GM11168 (cell line): ENCODE measurements around the gene CERK.
"Not testable (repeated sequence)": the region's sequence is repeated elsewhere in the genome, so short reads cannot be mapped to it uniquely, and the experiment has no call there.

Experiments
- in situ Hi-C: fragments of 300-500 bp; cut with MboI; formaldehyde crosslinking; loops from one replicate; pipeline ENCODE4 v1.12.0; 2022; ENCODE audit warnings: low sequenced_read_pairs; ENCODE audit not compliant: unreplicated experiment

Gene CERK

DNA sequence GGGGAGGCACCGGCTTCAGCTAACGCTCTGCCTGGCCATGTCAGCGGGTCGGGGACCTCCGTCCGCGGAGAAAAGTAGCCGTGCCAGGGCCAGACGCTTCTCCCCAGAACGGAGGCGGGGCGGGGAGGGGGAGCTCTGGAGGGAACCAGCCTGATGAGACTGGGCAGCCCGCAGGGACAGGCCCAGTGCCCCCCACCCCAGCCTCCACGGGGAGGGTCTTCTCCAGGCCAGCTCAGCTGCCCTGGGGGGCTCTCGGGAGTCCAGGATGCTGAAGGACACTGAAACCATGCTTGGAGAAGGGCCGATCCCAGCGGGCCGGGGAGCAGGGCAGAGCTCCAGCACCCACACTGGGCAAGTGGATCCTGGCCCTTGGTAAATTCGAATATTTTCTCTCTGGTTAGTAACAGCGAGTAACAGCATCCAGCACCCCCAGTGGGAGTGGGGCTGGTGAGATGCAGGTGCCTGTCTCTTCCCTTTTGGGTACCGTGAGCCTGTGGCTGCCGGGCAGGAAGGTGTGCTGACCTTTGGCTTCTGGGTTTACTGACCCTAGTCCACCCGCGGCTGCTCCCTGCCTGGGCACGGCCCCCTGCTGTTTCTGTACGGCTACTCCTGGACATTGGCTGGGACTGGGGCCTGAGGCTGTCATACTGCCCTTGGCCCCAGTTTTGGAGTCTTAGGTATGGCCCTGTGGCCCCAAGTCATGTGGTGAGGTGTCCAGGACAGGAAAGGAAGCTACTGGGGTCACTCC, 82.0 kb downstream of the CERK start:
- in situ Hi-C loops: no loop called here

GRCh38 chr22:46654927-46655595, 83.0 kb downstream of the CERK start:
- in situ Hi-C loops: no loop called here

- in situ Hi-C loops: no loop called here
Measured at GRCh38 chr22:46654426-46654825, 83.6 kb downstream of the CERK start.

- in situ Hi-C loops: no loop called here
Measured at GRCh38 chr22:46653596-46653995, 84.5 kb downstream of the CERK start.

DNA sequence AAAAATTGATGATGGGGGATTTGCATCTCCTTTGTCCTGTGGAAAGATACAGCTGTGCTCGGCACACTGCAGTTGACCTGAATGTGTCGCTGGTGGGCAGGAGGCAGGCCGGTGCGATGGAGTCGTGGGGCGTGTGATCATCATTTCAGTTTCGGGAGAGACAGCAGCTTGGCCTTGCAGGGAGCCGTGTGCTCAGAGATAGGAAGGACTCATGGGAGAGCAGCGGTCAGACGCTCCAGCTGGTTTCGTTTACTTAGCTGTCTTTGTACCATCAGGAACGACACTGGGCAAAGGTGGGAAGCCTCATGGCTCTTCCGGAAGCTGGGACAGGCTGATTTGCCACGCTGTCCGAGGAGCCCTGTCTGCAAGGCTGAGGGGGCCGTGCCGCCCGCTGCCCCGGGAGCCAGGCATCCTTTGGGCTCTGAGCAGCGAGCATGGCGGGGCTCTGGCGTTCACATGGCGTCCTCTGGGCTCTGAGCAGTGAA, 85.2 kb downstream of the CERK start:
- in situ Hi-C loops: no loop called here

DNA sequence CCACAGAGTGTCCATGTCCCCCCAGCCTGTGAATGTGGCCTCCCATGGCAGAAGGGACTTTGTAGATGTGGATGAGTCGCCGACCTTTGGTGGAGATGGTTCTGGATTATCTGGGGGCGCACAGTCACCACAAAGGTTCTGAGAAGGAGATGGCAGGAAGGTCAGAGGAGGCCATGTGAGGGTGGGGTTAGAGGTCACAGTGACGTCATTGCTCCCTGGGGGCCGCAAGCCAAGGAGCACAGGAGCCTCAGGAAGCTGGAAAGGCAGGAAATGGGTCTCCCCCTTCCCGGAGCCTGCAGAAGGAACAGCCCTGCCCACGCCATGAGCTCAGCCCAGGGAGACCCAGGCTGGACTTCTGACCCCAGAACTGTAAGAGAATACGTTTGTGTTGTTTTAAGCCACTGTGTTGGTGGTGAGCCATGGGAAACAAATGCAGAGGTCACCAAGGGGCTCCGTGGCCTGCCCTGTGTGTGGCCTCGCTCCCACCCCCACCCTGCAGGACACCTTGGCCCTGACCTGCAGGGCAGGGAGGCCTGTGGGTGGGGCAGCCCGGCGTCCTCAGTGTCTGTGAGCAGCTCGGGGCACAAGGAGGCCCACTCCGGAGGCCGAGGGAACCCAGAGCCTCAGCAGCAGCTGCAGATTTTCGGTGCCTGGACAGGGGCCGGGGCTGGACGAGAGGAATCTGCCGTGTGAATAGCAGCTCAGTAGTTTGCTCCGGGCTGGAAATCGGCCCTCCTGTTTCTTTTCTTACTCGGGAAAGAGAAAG, 85.8 kb downstream of the CERK start:
- in situ Hi-C loops: no loop called here

- in situ Hi-C loops: no loop called here
Measured at GRCh38 chr22:46651316-46651715, 86.7 kb downstream of the CERK start.

- in situ Hi-C loops: no loop called here
Measured at GRCh38 chr22:46650078-46650810, 87.8 kb downstream of the CERK start.

DNA sequence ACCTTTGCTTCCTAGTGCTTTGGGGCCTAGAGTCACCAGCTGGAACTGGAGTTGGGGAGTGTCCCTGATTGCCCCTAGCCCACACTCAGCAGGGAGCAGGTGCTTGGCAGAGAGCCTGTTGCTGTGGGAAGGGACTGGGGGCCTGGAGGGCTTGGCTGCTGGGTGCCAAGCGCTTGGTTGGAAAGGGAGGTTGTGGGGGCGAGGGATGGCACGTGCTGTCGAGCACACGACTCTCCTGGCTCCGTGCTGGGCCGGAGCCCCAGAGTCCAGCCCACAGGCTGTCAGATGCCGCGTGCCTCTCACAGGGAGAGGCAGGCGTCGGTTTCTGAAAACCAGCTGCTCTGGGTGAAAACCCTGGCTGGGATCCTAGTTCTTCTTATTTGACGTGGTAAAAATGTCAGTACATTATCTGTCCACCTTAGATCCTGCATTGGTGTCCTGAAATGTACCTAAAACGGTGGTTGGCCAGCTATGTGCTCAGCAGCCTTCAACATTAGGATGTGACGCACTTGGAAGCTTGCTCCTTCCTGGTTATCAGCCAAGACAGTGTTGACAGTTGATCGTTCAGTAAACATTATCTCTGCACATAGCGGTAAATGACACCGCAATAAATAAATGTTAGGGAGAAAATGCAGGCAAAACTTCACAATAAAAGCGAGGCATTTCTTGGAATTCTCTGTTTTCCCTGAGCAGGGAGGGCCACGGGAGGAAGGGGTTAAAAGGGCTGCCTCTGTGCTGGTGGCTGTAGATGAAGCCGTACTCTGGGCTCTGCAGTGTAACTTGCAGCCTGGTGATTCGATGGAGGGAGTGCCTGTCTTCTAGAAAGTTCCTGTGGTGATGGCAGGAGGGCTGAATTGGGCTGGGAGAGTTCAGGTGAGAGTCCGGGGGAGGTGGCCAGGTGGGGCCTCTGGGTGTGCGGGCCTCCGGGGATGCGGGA, 88.6 kb downstream of the CERK start:
- in situ Hi-C loops: no loop called here

DNA sequence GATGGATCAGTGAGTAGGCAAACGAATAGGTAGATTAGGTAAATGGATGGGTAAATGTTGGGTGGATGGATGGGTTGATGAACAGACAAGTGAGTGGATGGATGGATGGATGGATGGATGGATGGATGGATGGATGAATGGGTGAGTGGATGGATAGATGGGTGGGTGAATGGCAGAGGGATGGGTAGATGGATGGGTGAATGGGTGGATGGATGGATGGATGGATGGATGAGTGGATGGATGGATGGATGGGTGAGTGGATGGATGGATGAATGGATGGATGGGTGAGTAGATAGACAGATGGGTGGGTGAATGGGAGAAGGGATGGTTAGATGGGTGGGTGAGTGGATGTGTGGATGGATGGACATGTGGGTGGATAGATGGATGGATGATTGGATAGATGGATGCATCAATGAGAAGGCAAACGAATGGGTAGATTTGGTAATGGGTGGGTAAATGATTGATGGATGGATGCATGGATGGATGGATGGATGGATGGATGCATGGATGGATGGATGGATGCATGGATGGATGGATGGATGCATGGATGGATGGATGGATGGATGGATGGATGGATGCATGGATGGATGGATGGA, 89.7 kb downstream of the CERK start:
- in situ Hi-C loops: not testable (repeated sequence)

- in situ Hi-C loops: no loop called here
Measured at GRCh38 chr22:46646531-46647215, 91.4 kb downstream of the CERK start.

DNA sequence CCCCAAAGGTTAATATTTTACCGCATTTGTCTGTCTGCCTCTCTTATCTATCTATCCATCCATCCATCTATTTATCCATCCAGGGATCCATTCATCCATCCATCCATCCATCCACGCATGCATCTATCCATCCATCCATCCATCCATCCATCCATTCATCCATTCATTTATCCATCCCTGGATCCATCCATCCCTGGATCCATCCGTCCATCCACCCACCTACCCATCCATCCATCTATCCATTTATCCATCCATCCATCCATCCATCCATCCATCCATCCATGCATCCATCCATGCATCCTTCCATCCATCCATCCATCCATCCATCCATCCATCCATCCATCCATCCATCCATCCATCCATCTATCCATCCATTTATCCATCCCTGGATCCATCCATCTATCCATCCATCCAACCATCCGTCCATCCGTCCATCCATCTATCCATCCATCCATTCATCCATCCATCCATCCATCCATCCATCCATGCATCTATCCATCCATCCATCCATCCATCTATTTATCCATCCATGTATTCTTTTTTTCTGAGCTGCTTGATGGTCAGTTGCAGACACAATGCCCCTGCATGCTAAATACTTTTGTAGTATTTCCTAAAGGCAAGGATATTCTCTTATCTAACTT, 95.1 kb downstream of the CERK start:
- in situ Hi-C loops: not testable (repeated sequence)

- in situ Hi-C loops: no loop called here
Measured at GRCh38 chr22:46641811-46642266, 96.2 kb downstream of the CERK start.

- in situ Hi-C loops: no loop called here
Measured at GRCh38 chr22:46640293-46641055, 97.6 kb downstream of the CERK start.

- in situ Hi-C loops: no loop called here
Measured at GRCh38 chr22:46639843-46640242, 98.2 kb downstream of the CERK start.

DNA sequence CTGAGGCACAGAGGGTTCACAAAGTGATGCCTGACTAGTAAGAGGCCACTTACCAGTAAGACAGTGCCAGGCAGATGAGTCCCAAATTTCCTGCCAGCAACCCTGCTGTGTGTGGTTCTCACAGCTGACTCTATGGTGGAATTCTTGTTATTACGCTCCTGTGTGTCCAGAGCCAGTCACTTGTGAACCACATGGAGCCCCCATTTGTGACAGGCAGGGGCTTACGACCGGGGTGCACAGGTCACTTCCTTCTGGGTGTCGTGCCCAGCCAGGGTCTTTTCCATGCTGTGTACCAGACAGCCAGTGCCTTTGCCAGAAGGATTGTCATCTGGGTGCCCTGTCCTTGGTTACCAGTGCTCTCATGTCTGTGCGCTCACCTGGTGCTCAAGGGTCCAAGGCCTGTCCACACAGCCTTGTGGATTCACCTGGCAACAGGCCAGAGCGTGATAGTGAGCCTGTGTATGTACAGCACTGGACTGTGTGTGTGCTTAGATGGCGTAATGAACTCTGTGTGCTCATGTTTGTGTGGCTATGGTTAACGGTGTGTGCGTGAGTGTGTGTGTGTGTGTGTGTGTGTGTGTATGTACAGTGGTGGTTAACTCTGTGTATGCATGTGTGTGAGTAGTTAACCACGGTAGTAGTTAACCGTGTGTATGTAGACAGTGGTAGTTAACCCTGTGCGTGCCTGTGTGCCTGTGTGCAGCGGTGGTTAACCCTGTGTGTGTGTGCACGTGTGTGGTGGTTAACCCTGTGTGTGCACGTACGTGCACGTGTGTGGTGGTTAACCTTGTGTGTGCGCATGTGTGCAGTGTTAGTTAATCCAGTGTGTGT, 99.2 kb downstream of the CERK start:
- in situ Hi-C loops: no loop called here
